SK-N-MC (cell line): Measurements from ENCODE around the gene ARHGAP44.

ENCODE experiments used
- DNase-seq: peaks from one replicate; pipeline ENCODE4 v3.0.0-alpha.2; 2011; ENCODE audit warnings: low read depth, low spot score
- H3K27ac ChIP-seq: fragments of 200-600 bp; sonication (generic); 2 replicates; pipeline ENCODE4 v1.5.1; 2016; ENCODE audit warnings: mixed run types
- H3K36me3 ChIP-seq: fragments of 200-600 bp; sonication (generic); 2 replicates; pipeline ENCODE4 v1.6.1; 2017; ENCODE audit warnings: antibody characterized with exemption, low read length, mixed read lengths; ENCODE audit not compliant: insufficient read depth
- H3K4me3 ChIP-seq: fragments of 200-600 bp; sonication (generic); 2 replicates; pipeline ENCODE4 v1.5.1; 2016
- H3K9ac ChIP-seq: fragments of 200-600 bp; sonication (generic); 2 replicates; pipeline ENCODE4 v1.8.0; 2017; ENCODE audit warnings: mixed run types, mixed read lengths; ENCODE audit not compliant: insufficient read length
- H3K9me3 ChIP-seq: fragments of 200-600 bp; sonication (generic); 2 replicates; pipeline ENCODE4 v1.6.1; 2017; ENCODE audit warnings: low read depth, mild to moderate bottlenecking, antibody characterized with exemption, low read length, moderate library complexity, mixed read lengths
- EZH2 ChIP-seq: fragments of 200-600 bp; sonication (generic); IDR thresholded peaks from one replicate; pipeline ENCODE4 v1.6.1; 2017; ENCODE audit warnings: antibody characterized with exemption
- FOXP2 ChIP-seq: optimal IDR thresholded peaks from 2 replicates; pipeline ENCODE3; 2011; ENCODE audit warnings: mild to moderate bottlenecking, moderate library complexity; ENCODE audit not compliant: insufficient read depth; ENCODE audit errors: extremely low read length, control extremely low read depth
- POLR2AphosphoS5 ChIP-seq: IDR thresholded peaks from 2 replicates; pipeline ENCODE4 v1.6.1; 2012; ENCODE audit warnings: mild to moderate bottlenecking, low read depth, low read length, borderline replicate concordance

ARHGAP44 gene

DNA sequence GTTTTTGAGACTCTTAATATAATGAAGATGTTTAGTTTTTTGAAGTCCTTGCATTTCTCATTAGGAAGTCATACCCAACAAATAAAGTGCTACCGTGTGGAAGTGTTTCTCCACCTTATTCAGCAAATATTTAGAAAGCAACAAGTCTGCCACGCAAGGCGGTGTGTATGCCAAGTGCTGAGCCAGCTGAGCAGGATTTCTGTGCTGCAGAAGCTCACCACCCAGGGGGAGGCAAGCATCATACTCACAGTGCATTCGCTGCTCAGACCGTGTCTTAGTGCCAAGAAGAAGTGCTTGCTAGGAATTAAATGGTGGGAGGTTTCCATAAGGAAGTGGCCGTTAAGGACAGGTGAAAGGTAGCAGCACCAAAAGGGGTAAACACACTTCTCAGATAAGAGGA is 111.2 kb downstream of the ARHGAP44 start:
- DNase-seq: no peak
- Histone ChIP-seq H3K4me3 (no peak overlapping the region), H3K36me3 (no peaks in the 10 kb centered on the region), H3K9me3 (no peaks in the 10 kb centered on the region), H3K27ac (no peak overlapping the region), H3K9ac (no peak overlapping the region)
- TF ChIP-seq EZH2 (no peak), FOXP2 (no peak), POLR2AphosphoS5 (no peak)

DNA sequence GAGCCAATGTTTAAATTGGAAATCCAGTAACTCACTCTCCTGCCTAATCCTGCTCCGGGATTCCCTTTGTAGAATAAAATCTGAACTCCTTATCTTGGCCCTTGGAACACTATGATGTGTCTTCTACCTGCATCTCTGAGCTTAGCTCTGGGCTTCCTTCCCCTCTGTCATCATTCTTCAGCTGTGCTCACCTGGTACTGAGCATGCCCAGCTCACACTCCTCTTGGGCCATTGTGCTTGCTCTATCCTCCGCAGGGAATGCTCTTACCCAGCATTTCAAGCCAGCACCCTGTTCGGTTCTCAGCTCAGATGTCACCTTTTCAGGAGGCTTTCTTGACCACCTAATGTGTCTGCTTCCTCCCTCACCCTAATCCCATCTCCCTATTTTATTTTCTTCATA is 112.7 kb downstream of the ARHGAP44 start:
- no peak overlapping the region for H3K9ac ChIP-seq
- H3K36me3 ChIP-seq: no peaks in the 10 kb centered on the region
- no peak for DNase-seq
- H3K27ac ChIP-seq: no peak overlapping the region
- H3K4me3 ChIP-seq: no peak overlapping the region
- TF ChIP-seq POLR2AphosphoS5 (no peak), EZH2 (no peak), FOXP2 (no peak)
- no peaks in the 10 kb centered on the region for H3K9me3 ChIP-seq

DNA sequence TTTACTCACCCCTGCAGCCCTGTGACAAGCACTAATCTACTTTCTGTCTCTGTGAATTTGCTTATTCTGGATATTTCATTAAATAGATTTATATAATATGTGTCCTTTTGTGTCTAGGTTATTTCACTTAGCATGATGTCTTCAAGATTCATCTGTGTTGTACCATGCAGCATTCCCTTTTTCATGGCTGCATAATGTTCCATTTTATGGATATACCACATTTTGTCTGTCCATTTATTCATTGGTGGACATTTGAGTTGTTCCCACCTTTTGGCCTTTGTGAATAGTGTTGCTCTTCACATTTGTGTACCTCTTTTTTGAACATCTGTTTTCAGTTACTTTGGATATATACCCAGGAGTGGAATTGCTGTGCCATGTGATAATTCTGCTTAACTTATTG is 118.2 kb downstream of the ARHGAP44 start:
- Histone ChIP-seq H3K9ac (no peak overlapping the region), H3K4me3 (no peak overlapping the region), H3K36me3 (no peaks in the 10 kb centered on the region), H3K27ac (no peak overlapping the region), H3K9me3 (no peaks in the 10 kb centered on the region)
- TF ChIP-seq FOXP2: no peak
- TF ChIP-seq EZH2: no peak
- no peak for TF ChIP-seq POLR2AphosphoS5
- no peak for DNase-seq

- no peaks in the 10 kb centered on the region for H3K36me3 ChIP-seq
- DNase-seq: no peak
- H3K27ac ChIP-seq: no peak overlapping the region
- TF ChIP-seq EZH2 (no peak), POLR2AphosphoS5 (no peak), FOXP2 (no peak)
- no peak overlapping the region for H3K4me3 ChIP-seq
- H3K9ac ChIP-seq: no peak overlapping the region
- H3K9me3 ChIP-seq: no peaks in the 10 kb centered on the region
Observed at GRCh38 chr17:12909046-12909445, 119.7 kb downstream of the ARHGAP44 start.

GRCh38 chr17:12909511-12909910 is 120.2 kb downstream of the ARHGAP44 start:
- no peak overlapping the region for H3K27ac ChIP-seq
- no peak overlapping the region for H3K4me3 ChIP-seq
- H3K9me3 ChIP-seq: no peaks in the 10 kb centered on the region
- no peaks in the 10 kb centered on the region for H3K36me3 ChIP-seq
- TF ChIP-seq FOXP2: no peak
- no peak for TF ChIP-seq POLR2AphosphoS5
- TF ChIP-seq EZH2: no peak
- no peak for DNase-seq
- no peak overlapping the region for H3K9ac ChIP-seq

GRCh38 chr17:12911239-12911638 is 121.9 kb downstream of the ARHGAP44 start:
- Histone ChIP-seq H3K9me3 (no peaks in the 10 kb centered on the region), H3K9ac (no peak overlapping the region), H3K4me3 (no peak overlapping the region), H3K27ac (no peak overlapping the region), H3K36me3 (no peaks in the 10 kb centered on the region)
- TF ChIP-seq FOXP2: no peak
- no peak for TF ChIP-seq POLR2AphosphoS5
- no peak for TF ChIP-seq EZH2
- DNase-seq: no peak

GRCh38 chr17:12917399-12917798 is 128.1 kb downstream of the ARHGAP44 start:
- no peaks in the 10 kb centered on the region for H3K9me3 ChIP-seq

DNA sequence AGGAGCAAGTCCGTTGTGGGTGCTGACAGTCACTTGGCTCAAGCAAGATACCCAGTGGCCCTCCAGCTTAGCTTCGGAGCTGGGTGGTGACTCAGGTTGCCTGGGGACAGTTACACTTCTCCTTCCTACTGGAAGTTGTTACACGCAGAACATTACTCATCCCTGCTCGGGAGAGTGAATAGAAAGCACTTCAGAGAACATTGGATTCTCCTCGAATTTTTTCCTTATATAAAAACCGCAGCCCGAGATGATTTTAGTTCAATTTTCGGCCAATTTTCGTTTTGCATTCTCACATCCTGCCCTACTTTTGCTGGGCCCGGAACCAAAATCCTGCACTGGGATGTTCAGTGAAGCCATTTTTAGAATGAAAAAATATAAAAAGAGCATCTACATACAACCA is 128.8 kb downstream of the ARHGAP44 start:
- H3K36me3 ChIP-seq: no peaks in the 10 kb centered on the region

More at GRCh38 chr17:12917399-12917798, 128.1 kb downstream of the ARHGAP44 start:
- no peaks in the 10 kb centered on the region for H3K36me3 ChIP-seq
- H3K27ac ChIP-seq: no peak overlapping the region
- DNase-seq: no peak
- TF ChIP-seq POLR2AphosphoS5 (no peak), EZH2 (no peak), FOXP2 (no peak)
- no peak overlapping the region for H3K9ac ChIP-seq
- no peak overlapping the region for H3K4me3 ChIP-seq

GRCh38 chr17:12922120-12922519 is 132.8 kb downstream of the ARHGAP44 start:
- Histone ChIP-seq H3K9ac (no peak overlapping the region), H3K4me3 (no peak overlapping the region), H3K9me3 (no peaks in the 10 kb centered on the region), H3K36me3 (no peaks in the 10 kb centered on the region), H3K27ac (no peak overlapping the region)
- no peak for DNase-seq
- TF ChIP-seq FOXP2: no peak

More for the DNA sequence above, 128.8 kb downstream of the ARHGAP44 start:
- no peaks in the 10 kb centered on the region for H3K9me3 ChIP-seq
- no peak overlapping the region for H3K9ac ChIP-seq
- H3K4me3 ChIP-seq: no peak overlapping the region
- DNase-seq: no peak
- no peak for TF ChIP-seq POLR2AphosphoS5
- TF ChIP-seq EZH2: no peak
- TF ChIP-seq FOXP2: no peak
- H3K27ac ChIP-seq: no peak overlapping the region

GRCh38 chr17:12924614-12925013 is 135.3 kb downstream of the ARHGAP44 start:
- Histone ChIP-seq H3K4me3 (no peak overlapping the region), H3K36me3 (no peaks in the 10 kb centered on the region), H3K9ac (no peak overlapping the region), H3K9me3 (no peaks in the 10 kb centered on the region), H3K27ac (no peak overlapping the region)
- no peak for DNase-seq
- no peak for TF ChIP-seq POLR2AphosphoS5
- no peak for TF ChIP-seq FOXP2
- no peak for TF ChIP-seq EZH2

DNA sequence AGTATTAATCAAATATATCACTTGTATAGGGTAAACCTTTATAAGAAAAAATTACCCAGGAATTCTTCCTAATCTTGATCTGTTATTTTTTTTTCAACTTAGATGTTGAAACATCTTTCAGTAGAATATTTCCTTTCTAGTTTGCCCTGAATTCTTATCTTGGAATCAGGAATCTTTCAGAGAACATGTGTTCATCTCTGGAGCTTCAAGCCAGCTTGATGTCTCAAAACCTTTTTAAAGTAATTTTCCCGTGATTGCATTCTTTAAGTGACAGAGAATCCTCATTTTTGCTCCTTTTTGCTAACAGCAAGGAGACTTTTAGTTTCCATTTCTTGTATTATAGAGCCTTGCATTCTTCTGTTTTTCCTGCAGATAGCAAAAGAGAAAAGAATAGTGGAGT is 137.7 kb downstream of the ARHGAP44 start:
- no peaks in the 10 kb centered on the region for H3K9me3 ChIP-seq
- no peak overlapping the region; the same call in 1 of the 2 replicates for H3K4me3 ChIP-seq
- no peak for TF ChIP-seq EZH2
- no peak for DNase-seq
- H3K27ac ChIP-seq: no peak overlapping the region
- no peak overlapping the region for H3K9ac ChIP-seq
- no peaks in the 10 kb centered on the region for H3K36me3 ChIP-seq
